OCI-LY7 (cell line): ENCODE data around the gene TFEC.

Source experiments
- CTCF ChIP-seq: fragments of 200-600 bp; sonication (generic); conservative IDR thresholded peaks from 2 replicates; pipeline ENCODE4 v1.5.1; 2014; ENCODE audit warnings: mild to moderate bottlenecking, antibody characterized with exemption, low read length, moderate library complexity, mixed read lengths
- EZH2phosphoT487 ChIP-seq: fragments of 200-600 bp; sonication (generic); IDR thresholded peaks from 2 replicates; pipeline ENCODE4 v1.6.1; 2018; ENCODE audit warnings: low read depth, borderline replicate concordance, mild to moderate bottlenecking, mixed run types, antibody characterized with exemption, low read length, moderate library complexity, mixed read lengths

DNA sequence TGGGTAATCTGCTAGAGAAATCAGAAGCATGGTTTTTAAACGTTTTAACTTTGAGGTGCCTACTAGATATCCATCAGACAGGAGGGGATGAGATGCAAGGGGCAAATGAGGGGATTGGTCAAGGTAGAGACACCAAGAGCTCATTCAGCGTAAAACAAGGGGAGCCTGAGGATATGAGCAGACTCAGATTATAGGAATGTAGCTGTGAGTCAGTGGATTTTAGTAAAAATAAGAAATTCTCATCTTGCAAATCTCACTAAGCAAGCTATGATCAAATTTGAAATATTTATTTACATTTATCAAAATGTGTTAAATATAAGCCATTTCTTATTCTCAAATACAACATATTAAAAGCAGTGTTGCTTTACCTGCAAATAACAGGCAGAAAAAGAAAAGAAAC lies 21.4 kb upstream of the TFEC start:
- no peak for TF ChIP-seq CTCF
- no peak for TF ChIP-seq EZH2phosphoT487
